Right cardiac atrium (tissue), 5 donors: Measurements from ENCODE around the gene TP63. TPM values are rescaled to one million over a fixed set of nuclear protein-coding genes. Genes with fewer than 3 reads are reported as not detected.
"Not testable (repeated sequence)": the region's sequence is repeated elsewhere in the genome, so short reads cannot be mapped to it uniquely, and the experiment has no call there.

Experiments
- ATAC-seq, 2 donors: fragments of 200-7000 bp; cut with Tn5 transposase; one replicate each; pipeline versions ENCODE4 v1.8.0 to v1.9.1; 2020; ENCODE audit warnings: moderate library complexity in 2 of 2, mild to moderate bottlenecking in 1 of 2
- DNase-seq, 3 donors: peaks; one replicate each; pipeline ENCODE4 v3.0.0-alpha.2; 2020
- H3K27ac ChIP-seq: one replicate; pipeline ENCODE4 v1.5.1; 2013; ENCODE audit warnings: mild to moderate bottlenecking, low read length, control low read depth, moderate library complexity
- H3K27me3 ChIP-seq: one replicate; pipeline ENCODE4 v1.6.1; 2013; ENCODE audit not compliant: control insufficient read depth, insufficient read depth
- H3K4me1 ChIP-seq: one replicate; pipeline ENCODE4 v1.6.1; 2013; ENCODE audit warnings: low read length; ENCODE audit not compliant: control insufficient read depth, insufficient read depth
- H3K4me3 ChIP-seq: one replicate; pipeline ENCODE4 v1.5.1; 2013; ENCODE audit warnings: low read length, control low read depth
- H3K9me3 ChIP-seq: one replicate; pipeline ENCODE4 v1.6.1; 2013; ENCODE audit warnings: low read length; ENCODE audit not compliant: control insufficient read depth
- WGBS: extraction: QIAGEN DNeasy Blood & Tissue Kit; methylation state at CpG from one replicate; pipeline ENCODE4 v1.1.7; 2013; 5-methylcytosine and 5-hydroxymethylcytosine counted together
- intact Hi-C, 4 donors: fragments of 100-400 bp; cut with DNase I; formaldehyde crosslinking; loops; one replicate each; pipeline versions ENCODE4 v1.11.0 to v1.14.0; 2022 to 2023
- long read RNA-seq, 4 donors: library from polyadenylated mRNA; unstranded; transcript quantifications; one replicate each; pipeline ENCODE4 v2.0.0, GENCODE V29; 2020 to 2021
- polyA plus RNA-seq: library from polyadenylated mRNA; stranded (reverse); fragments of 200-250 nt; gene quantifications from one replicate; pipeline ENCODE4 v1.2.3, GENCODE V29; 2013
- total RNA-seq, 4 donors: library from RNA; stranded (reverse); fragmentation: NEBNext Ultra II Directional; extraction: Animal tissue kit (Norgen Biotek cat#: 25700); gene quantifications; one replicate each; pipeline ENCODE4 v1.2.1, GENCODE V29; 2021
- donor health status: healthy with polysubstance abuse.
- donor health status: DM: no; HTN: yes; CAD: no.
- donor health status: DM: no; HTN: no; CAD: no.
- donor health status: DM: no; HTN: yes; CAD: no; lungs with severe emphysema.
- donor health status: DM: yes; HTN: yes; CAD: no.

The TP63 gene
- total RNA-seq (under 1 TPM; 0.31 to 0.71 (median 0.57) TPM), polyA plus RNA-seq (0.25 TPM)
- long read RNA-seq, donor 1: 0 reads
- long read RNA-seq, donor 2: 0 reads
- long read RNA-seq, donor 3: 0 reads
- long read RNA-seq, donor 4: 0 reads

DNA sequence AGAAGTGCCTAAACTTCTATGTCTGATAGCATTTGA lies at the start of gene TP63:
Gene TP63, plus strand, starts transcription at position 17 of the 36 bp plus-strand sequence. CDS start 127 bp downstream, outside the sequence.
- H3K9me3 ChIP-seq: no peaks in the 10 kb centered on the region
- peak within 1 kb of the TSS; percentile 30 for H3K27ac ChIP-seq
- DNase-seq: no peak
- H3K27me3 ChIP-seq: no peaks in the 10 kb centered on the region
- ATAC-seq: no peak
- intact Hi-C loops: no loop called here
- H3K4me1 ChIP-seq: no peaks in the 10 kb centered on the region
- H3K4me3 ChIP-seq: peak within 1 kb of the TSS; percentile 66

- 77% methylated on average over 3 of the region's 3 CpGs for WGBS
- intact Hi-C loops: no loop called here
- no peaks in the 10 kb centered on the region for H3K9me3 ChIP-seq
- DNase-seq (no peak), ATAC-seq (no peak)
- no peaks in the 10 kb centered on the region for H3K4me1 ChIP-seq
- H3K27me3 ChIP-seq: no peaks in the 10 kb centered on the region
- H3K4me3 ChIP-seq: no peak overlapping the region
- H3K27ac ChIP-seq: no peak overlapping the region
Observed at GRCh38 chr3:189582179-189582578, 49.0 kb upstream of the TP63 start.

DNA sequence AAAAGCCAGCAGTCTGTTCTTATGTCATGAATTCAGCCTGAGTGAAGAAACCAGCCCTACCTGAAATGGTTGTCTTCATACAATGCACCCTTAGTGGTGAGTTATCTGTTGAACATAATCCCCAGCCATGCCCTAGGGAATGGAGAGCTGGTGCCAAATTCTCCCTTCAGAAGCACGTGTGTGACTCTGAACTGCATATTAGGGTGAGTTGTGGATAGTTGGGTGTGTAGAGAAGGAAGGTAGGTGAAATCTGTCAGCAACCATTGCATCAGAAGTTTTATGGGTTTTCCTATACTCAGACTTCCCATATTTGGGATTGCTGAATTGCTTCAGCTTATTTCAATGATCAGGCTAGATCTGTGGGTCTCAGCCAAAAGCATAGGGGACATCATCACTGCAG lies 46.5 kb upstream of the TP63 start:
- Histone ChIP-seq H3K4me1 (no peaks in the 10 kb centered on the region), H3K27me3 (no peaks in the 10 kb centered on the region), H3K9me3 (no peaks in the 10 kb centered on the region), H3K27ac (no peak overlapping the region), H3K4me3 (no peak overlapping the region)
- ATAC-seq: no peak
- no peak for DNase-seq
- intact Hi-C loops: no loop called here
- 49% methylated on average over 1 of the region's 1 CpG for WGBS

- H3K4me3 ChIP-seq: no peak overlapping the region
- intact Hi-C loops: no loop called here
- H3K27ac ChIP-seq: no peak overlapping the region
- WGBS: 85% methylated on average over 7 of the region's 7 CpGs
- H3K9me3 ChIP-seq: peaks cover 2% of the 10 kb centered on the region
- ATAC-seq (no peak), DNase-seq (no peak)
- no peaks in the 10 kb centered on the region for H3K27me3 ChIP-seq
- no peaks in the 10 kb centered on the region for H3K4me1 ChIP-seq
Observed at GRCh38 chr3:189586941-189587663, 44.1 kb upstream of the TP63 start.

- no peaks in the 10 kb centered on the region for H3K4me1 ChIP-seq
- H3K27ac ChIP-seq: no peak overlapping the region
- H3K27me3 ChIP-seq: no peaks in the 10 kb centered on the region
- DNase-seq: no peak
- intact Hi-C loops: no loop called here
- no peak overlapping the region for H3K4me3 ChIP-seq
- peaks cover 2% of the 10 kb centered on the region for H3K9me3 ChIP-seq
- no peak for ATAC-seq
Observed at GRCh38 chr3:189587664-189588040, 43.5 kb upstream of the TP63 start.

- no peak overlapping the region for H3K4me3 ChIP-seq
- no peaks in the 10 kb centered on the region for H3K27me3 ChIP-seq
- 40% methylated on average over 1 of the region's 1 CpG for WGBS
- H3K4me1 ChIP-seq: no peaks in the 10 kb centered on the region
- DNase-seq (no peak), ATAC-seq (no peak)
- intact Hi-C loops: no loop called here
- no peak overlapping the region for H3K27ac ChIP-seq
- peaks cover 2% of the 10 kb centered on the region for H3K9me3 ChIP-seq
Observed at GRCh38 chr3:189588070-189588469, 43.1 kb upstream of the TP63 start.

DNA sequence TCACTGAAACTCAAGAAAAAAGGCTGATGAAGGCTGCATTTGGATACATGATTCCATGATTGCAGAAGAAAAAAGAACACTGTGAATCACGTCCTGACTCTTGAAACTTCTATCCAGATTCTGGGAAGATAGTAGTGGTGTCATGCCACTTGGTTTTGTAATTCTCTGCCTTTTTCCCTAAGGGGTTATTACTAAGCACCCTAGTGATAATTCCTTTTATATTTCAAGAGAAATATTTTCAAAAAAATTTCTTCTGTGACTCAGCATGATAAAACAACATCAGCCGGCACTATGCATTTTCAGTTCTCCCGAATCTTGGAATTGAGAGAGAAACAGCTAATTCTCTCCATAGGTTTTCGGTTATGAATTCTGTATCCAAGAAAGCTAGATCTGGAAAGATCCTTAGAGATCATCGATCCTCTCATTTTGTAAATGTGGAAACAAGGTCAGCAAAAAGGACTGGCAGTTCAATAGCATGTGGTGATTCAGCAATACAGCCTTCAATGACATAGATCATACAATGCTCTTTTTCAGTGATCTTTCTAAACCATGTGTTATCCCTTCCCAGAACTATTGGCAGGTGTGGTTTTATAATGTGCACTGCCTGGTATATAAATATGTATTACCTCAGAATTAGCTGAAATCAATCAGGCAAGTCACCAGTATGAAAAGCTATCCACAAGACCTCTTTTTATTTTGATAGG lies 42.6 kb upstream of the TP63 start:
- H3K27ac ChIP-seq: no peak overlapping the region
- intact Hi-C loops: no loop called here
- H3K9me3 ChIP-seq: peaks cover 2% of the 10 kb centered on the region
- no peaks in the 10 kb centered on the region for H3K4me1 ChIP-seq
- WGBS: 64% methylated on average over 5 of the region's 5 CpGs
- DNase-seq (no peak), ATAC-seq (peak; percentile 40 to 56)
- no peak overlapping the region for H3K4me3 ChIP-seq
- no peaks in the 10 kb centered on the region for H3K27me3 ChIP-seq

GRCh38 chr3:189589179-189589569 lies 42.0 kb upstream of the TP63 start:
- H3K9me3 ChIP-seq: peaks cover 2% of the 10 kb centered on the region
- no peaks in the 10 kb centered on the region for H3K27me3 ChIP-seq
- no peaks in the 10 kb centered on the region for H3K4me1 ChIP-seq
- 91% methylated on average over 1 of the region's 1 CpG for WGBS
- no peak overlapping the region for H3K4me3 ChIP-seq
- no peak overlapping the region for H3K27ac ChIP-seq
- DNase-seq: no peak
- intact Hi-C loops: no loop called here
- ATAC-seq: no peak

- H3K27me3 ChIP-seq: no peaks in the 10 kb centered on the region
- H3K4me1 ChIP-seq: no peaks in the 10 kb centered on the region
- H3K4me3 ChIP-seq: no peak overlapping the region
- ATAC-seq: no peak
- intact Hi-C loops: no loop called here
- H3K9me3 ChIP-seq: peaks cover 2% of the 10 kb centered on the region
- no peak overlapping the region for H3K27ac ChIP-seq
- DNase-seq: no peak
- WGBS: 91% methylated on average over 3 of the region's 3 CpGs
Observed at GRCh38 chr3:189590223-189590622, 41.0 kb upstream of the TP63 start.

DNA sequence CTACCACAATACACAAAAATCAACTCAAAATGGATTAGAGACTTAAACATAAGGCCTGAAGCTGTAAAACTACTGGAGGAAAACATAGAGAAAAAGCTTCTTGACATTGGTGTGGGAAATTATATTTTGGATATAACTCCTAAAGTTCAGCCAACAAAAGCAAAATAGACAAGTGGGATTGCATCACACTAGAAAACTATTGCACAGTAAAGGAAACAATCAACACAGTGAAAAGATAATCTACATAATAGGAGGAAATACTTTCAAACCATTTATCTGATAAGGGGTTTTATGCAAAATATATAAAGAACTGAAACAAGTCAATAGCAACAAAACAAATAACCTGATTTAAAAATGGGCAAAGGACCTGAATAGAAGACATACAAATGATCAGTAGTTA lies 37.6 kb upstream of the TP63 start:
- no peak for DNase-seq
- H3K4me3 ChIP-seq: no peak overlapping the region
- ATAC-seq: no peak

DNA sequence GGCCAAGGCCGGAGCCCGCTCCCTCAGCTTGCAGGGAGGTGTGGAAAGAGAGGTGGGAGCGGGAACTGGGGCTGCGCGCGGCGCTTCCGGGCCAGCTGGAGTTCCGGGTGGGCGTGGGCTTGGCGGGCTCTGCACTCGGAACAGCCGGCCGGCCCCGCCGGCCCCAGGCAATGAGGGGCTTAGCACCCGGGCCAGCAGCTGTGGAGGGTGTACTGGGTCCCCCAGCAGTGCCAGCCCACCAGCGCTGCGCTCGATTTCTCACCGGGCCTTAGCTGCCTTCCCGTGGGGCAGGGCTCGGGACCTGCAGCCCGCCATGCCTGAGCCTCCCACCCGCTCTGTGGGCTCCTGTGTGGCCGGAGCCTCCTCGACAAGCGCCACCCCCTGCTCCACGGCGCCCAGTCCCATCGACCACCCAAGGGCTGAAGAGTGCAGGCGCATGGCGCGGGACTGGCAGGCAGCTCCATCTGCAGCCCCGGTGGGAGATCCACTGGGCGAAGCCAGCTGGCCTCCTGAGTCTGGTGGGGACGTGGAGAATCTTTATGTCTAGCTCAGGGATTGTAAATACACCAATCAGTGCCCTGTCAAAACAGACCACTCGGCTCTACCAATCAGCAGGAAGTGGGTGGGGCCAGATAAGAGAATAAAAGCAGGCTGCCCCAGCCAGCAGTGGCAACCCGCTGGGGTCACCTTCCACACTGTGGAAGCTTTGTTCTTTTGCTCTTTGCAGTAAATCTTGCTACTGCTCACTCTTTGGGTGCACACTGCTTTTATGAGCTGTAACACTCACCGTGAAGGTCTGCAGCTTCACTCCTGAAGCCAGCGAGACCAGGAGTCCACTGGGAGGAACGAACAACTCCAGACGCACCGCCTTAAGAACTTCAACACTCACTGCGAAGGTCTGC lies 34.9 kb upstream of the TP63 start:
- ATAC-seq, H3K27ac ChIP-seq, H3K4me3 ChIP-seq, intact Hi-C loops, H3K27me3 ChIP-seq, H3K9me3 ChIP-seq, H3K4me1 ChIP-seq: not testable (repeated sequence)
- DNase-seq: peak in 1 of 3 donors; percentile 35
- WGBS: 93% methylated on average over 45 of the region's 45 CpGs

More for the DNA sequence above, 37.6 kb upstream of the TP63 start:
- peaks cover 2% of the 10 kb centered on the region for H3K9me3 ChIP-seq
- intact Hi-C loops: no loop called here
- H3K4me1 ChIP-seq: no peaks in the 10 kb centered on the region
- no peak overlapping the region for H3K27ac ChIP-seq
- H3K27me3 ChIP-seq: no peaks in the 10 kb centered on the region
